Kidney (tissue), 14 donors: ENCODE data around the gene ST3GAL4. TPM values are rescaled to one million over a fixed set of nuclear protein-coding genes. Genes with fewer than 3 reads are reported as not detected.

Experiments
- DNase-seq, 5 donors: peaks; one replicate each; pipeline ENCODE4 v3.0.0-alpha.2; 2013 to 2020
- FAIRE-seq: peaks from 2 replicates; lab custom pipeline; 2012; peaks lifted over from hg19 to GRCh38; lab: Jason Lieb, UNC
- H3K27ac ChIP-seq, 2 donors: one replicate each; pipeline ENCODE4 v1.7.0; 2013; ENCODE audit warnings: low read depth in 2 of 2, low read length in 2 of 2, inconsistent platforms in 1 of 2
- H3K27me3 ChIP-seq: one replicate; pipeline ENCODE4 v1.7.1; 2013; ENCODE audit warnings: low read length, inconsistent platforms; ENCODE audit not compliant: control insufficient read depth, insufficient read depth
- H3K36me3 ChIP-seq, 3 donors: one replicate each; pipeline versions ENCODE4 v1.7.0 to v1.7.1; 2013; ENCODE audit warnings: low read length in 3 of 3, control low read depth in 1 of 3, inconsistent platforms in 1 of 3; ENCODE audit not compliant: insufficient read depth in 3 of 3, control insufficient read depth in 2 of 3
- H3K4me1 ChIP-seq, 3 donors: one replicate each; pipeline versions ENCODE4 v1.7.0 to v1.7.1; 2013; ENCODE audit warnings: low read length in 3 of 3, inconsistent platforms in 1 of 3, low read depth in 1 of 3; ENCODE audit not compliant: control insufficient read depth in 2 of 3, insufficient read depth in 2 of 3
- H3K4me3 ChIP-seq, 3 donors: one replicate each; pipeline versions ENCODE4 v1.7.0 to v1.8.1; 2013; ENCODE audit warnings: low read length in 3 of 3, control low read depth in 1 of 3, inconsistent platforms in 1 of 3
- H3K9ac ChIP-seq, 3 donors: one replicate each; pipeline versions ENCODE4 v1.7.0 to v1.7.1; 2013; ENCODE audit warnings: low read length in 3 of 3, control low read depth in 1 of 3, inconsistent platforms in 1 of 3
- H3K9me3 ChIP-seq, 3 donors: one replicate each; pipeline versions ENCODE4 v1.7.0 to v1.7.1; 2013; ENCODE audit warnings: low read length in 3 of 3, control low read depth in 1 of 3, inconsistent platforms in 1 of 3; ENCODE audit not compliant: control insufficient read depth in 2 of 3, insufficient read depth in 1 of 3
- CTCF ChIP-seq: IDR thresholded peaks from 3 replicates; pipeline ENCODE4 v1.5.1; 2012; ENCODE audit warnings: mild to moderate bottlenecking, moderate library complexity, borderline replicate concordance; ENCODE audit not compliant: insufficient read depth; ENCODE audit errors: extremely low read depth
- intact Hi-C: fragments of 100-400 bp; cut with DNase I; formaldehyde crosslinking; loops from one replicate; pipeline ENCODE4 v1.11.1; 2022
- polyA plus RNA-seq: library from polyadenylated mRNA; stranded (reverse); fragments of 350-450 nt; fragmentation: Illumina TruSeq; extraction: RNeasy Lipid Tissue Mini Kit (QIAGEN cat#74804); gene quantifications from one replicate; pipeline ENCODE4 v1.2.3, GENCODE V29; 2014; ENCODE audit warnings: low read depth, low replicate concordance; ENCODE audit not compliant: insufficient read depth
- total RNA-seq: library from RNA; stranded (reverse); fragmentation: NEBNext Ultra II Directional; extraction: Animal tissue kit (Norgen Biotek cat#: 25700); gene quantifications from one replicate; pipeline ENCODE4 v1.2.1, GENCODE V29; 2021
- donor health status: control.
- donor health status: control.
- donor health status: control.
- donor health status: control.
- donor health status: control.
- donor health status: DM: yes; HTN: yes; CAD: no.
- donor health status: Normal renal cell carcinoma (clear cell type).

ST3GAL4 gene
- total and polyA plus RNA-seq, 2 donors from 2014 or later, result 27.4 to 72.8 TPM

- no peak overlapping the region for H3K4me3 ChIP-seq
- peaks cover 0 to 14% (median 0%) of the 10 kb centered on the region in 3 donors for H3K4me1 ChIP-seq
- no peak overlapping the region for H3K9ac ChIP-seq
- intact Hi-C loops, result no loop called here
- FAIRE-seq, result no peak
- H3K27me3 ChIP-seq, result no peaks in the 10 kb centered on the region
- H3K9me3 ChIP-seq, result no peaks in the 10 kb centered on the region
- no peak for DNase-seq
- no peaks in the 10 kb centered on the region for H3K36me3 ChIP-seq
- no peak overlapping the region for H3K27ac ChIP-seq
- TF ChIP-seq CTCF, result no peak
Measured at GRCh38 chr11:126387857-126388256, 32.4 kb downstream of the ST3GAL4 start.

- no peak for DNase-seq
- intact Hi-C loops, result no loop called here
- peaks cover 0 to 16% (median 0%) of the 10 kb centered on the region in 3 donors for H3K4me1 ChIP-seq
- TF ChIP-seq CTCF, result no peak
- H3K27me3 ChIP-seq, result no peaks in the 10 kb centered on the region
- H3K36me3 ChIP-seq, result no peaks in the 10 kb centered on the region
- no peaks in the 10 kb centered on the region for H3K9me3 ChIP-seq
- H3K27ac ChIP-seq, result no peak overlapping the region
- no peak for FAIRE-seq
- no peak overlapping the region for H3K9ac ChIP-seq
- H3K4me3 ChIP-seq, result no peak overlapping the region
Measured at GRCh38 chr11:126390272-126390867, 34.9 kb downstream of the ST3GAL4 start.

GRCh38 chr11:126391286-126391954 lies 35.9 kb downstream of the ST3GAL4 start:
- intact Hi-C loops, result no loop called here
- DNase-seq, result no peak
- Histone ChIP-seq H3K27me3 (no peaks in the 10 kb centered on the region), H3K36me3 (no peaks in the 10 kb centered on the region), H3K9me3 (no peaks in the 10 kb centered on the region), H3K27ac (peak overlapping the region in 1 of 2 donors; percentile 2), H3K9ac (no peak overlapping the region), H3K4me3 (no peak overlapping the region), H3K4me1 (peaks cover 0 to 10% (median 0%) of the 10 kb centered on the region in 3 donors)
- FAIRE-seq, result no peak
- TF ChIP-seq CTCF, result no peak
